Activated CD4-positive, alpha-beta T cell treated with anti-CD3 and anti-CD28 coated beads, Interleukin-2, Interleukin-6, amounts not matched to agents 100 ng/mL and 50 ng/mL, durations not matched to agents 16 hours and 8 hours (primary cell): ENCODE measurements around the gene CYSLTR2.

Experiments
- DNase-seq: peaks from one replicate; pipeline ENCODE4 v3.0.0-alpha.2; 2020

The CYSLTR2 gene

DNA sequence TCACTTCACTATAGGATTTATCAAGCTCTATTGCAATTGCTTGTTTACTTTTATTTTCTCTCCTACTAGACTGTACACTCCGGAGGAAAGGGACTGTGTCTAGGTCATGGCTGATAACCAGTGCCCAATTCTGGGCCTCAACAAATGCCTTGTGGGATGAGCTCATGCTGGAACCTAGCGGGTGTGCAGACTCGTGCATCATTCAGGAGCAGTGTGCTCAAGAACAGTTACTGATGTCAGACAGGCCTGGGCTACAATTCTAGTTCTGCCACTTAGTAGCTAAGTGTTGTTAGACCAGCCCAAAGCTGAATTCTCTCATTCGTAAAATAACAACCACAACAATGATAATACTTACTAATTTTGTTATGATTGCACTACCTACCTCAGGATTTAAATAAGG is 95.4 kb downstream of the CYSLTR2 start:
- peak; percentile 23 for DNase-seq

DNA sequence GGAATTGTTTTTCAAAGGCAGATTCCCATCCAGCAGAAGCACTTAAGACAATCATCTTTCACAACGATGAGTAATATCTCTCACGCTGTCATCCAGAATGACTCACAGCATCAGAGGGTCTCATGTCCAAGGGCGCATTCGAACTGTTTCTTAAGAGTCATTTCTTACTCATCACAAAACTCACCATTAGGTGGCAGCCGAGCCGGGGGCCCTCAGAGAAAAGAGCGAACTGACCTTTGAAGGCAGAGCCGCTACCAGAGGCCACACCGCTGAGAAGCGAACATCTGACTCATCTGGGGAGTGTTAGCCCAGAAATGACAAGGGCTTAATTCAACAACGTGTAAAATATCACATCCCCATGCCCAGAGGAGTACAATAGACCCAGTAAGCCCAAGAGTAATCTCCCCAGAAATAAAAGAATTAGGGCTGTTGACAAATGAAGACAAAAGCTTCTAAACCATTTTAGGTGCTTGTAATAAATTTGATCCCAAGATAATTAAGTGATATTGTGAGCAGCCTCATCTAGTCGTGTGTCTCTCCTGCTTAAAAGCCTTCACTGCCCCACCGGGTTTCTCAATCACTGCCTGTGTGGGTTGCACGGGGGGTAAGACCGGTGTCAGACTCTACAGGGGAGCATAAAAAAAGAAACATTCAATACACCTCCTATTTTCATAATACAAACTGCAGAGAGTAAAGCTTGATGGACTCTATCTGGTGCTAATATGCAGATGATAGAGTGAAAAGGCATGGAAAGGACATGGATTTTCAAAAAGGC is 96.2 kb downstream of the CYSLTR2 start:
- peak; percentile 94 for DNase-seq

DNA sequence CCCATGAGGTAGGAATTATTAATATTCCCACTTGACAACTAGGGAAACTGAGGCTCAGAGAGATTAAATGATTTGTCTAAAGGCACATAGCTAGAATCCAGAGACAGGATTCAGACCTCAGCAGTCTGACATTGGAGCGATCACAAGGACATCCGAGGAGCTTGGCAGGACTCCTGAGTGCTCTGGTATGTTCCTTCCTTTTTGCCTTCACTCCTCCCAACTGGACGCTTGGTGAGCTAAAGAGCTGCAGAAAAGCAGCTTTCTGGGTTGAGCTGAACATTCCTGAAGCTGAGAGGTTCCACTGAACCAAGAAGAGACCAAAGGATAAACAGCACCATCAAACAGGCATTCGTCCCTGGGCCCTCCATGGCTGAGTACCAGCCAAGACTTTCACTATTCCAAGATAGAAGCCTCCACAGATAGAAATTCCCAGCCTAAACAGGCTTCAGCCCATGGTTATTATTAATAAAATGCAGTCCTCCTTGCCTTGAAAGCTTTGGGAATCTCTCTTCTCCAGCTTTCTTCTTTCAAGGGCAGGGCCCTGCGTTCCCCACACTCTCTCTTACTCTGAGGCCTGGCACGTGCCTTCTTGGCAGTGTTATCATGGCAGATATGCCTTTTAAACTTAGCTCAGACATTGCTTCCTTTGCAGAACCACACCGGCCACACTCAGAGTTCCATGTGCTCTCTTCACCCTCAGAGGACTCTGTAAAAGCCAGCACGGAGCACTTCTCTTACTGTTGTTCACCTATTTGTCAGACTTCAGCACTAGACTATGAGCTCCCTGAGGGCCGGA is 97.1 kb downstream of the CYSLTR2 start:
- DNase-seq = no peak

GRCh38 chr13:48760626-48761025 is 106.9 kb downstream of the CYSLTR2 start:
- DNase-seq = no peak
